Esophagus mucosa (tissue), 1 donor: ENCODE results near the gene PXDN. TPM values are rescaled to one million over a fixed set of nuclear protein-coding genes. Genes with fewer than 3 reads are reported as not detected.
"Not testable (repeated sequence)": the region's sequence is repeated elsewhere in the genome, so short reads cannot be mapped to it uniquely, and the experiment has no call there.

Experiments
- ATAC-seq: fragments of 200-7000 bp; cut with Tn5 transposase; one replicate; pipeline ENCODE4 v1.9.1; 2020
- total RNA-seq: library from RNA; stranded (reverse); gene quantifications from one replicate; pipeline ENCODE4 v1.2.4, GENCODE V29; 2023
- donor health status: DM: yes; HTN: yes; CAD: no.

The PXDN gene
- total RNA-seq, 1 donor from 2014 or later = 7.1 TPM

DNA sequence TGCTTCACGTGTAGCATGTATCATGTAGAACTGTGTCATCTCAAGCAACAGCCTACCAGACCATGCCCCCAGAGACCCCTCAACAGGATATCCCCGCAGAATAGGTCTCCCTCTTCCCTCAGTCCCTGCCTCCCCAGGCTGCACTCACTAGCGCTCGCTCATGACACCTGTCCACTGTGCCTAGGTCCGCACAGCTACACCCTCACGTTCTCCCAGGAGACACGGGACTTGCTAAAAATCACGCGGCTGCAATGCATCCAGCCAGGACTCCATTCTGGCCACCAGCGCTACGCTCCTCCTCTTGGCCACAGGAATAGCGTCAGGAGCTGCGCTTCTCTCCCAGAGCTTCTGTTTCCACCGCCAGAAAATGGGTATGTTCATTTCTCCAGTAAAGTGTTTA is 2.5 kb downstream of the PXDN start:
- ATAC-seq = no peak

- no peak for ATAC-seq
These were observed 3.4 kb downstream of the PXDN start for GRCh38 chr2:1740716-1741589.

GRCh38 chr2:1739961-1740715 is 4.2 kb downstream of the PXDN start:
- ATAC-seq = no peak

DNA sequence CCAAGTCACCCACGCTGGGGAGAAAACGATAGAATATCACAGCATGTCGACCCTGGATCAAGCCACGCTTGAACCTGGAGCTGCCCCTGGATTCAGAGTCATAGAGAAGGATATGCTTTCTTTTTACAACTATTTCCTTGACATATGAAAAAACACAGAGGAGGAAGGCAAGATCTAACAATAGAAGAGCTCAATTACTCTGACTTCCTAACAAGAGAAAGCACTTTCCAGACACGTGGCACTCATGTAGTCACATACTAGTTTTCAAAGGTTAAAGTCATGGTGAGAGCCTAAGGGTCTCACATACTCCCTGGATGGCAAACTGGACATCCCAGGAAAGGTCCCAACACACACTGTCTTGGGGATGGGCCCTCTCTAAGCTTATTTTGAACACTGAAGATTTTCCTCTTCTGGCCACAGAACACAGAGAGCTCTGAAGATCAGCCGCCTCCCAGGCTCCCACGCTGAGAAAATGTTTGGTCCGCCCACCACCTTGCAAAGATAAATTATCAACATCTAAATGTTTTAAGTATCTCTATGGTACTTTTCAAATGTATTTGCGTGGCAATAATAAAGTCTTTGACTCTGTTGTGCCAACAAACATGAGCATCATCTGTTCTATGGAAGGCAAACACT is 4.9 kb downstream of the PXDN start:
- ATAC-seq = no peak

- ATAC-seq = no peak
These were observed 5.5 kb downstream of the PXDN start for GRCh38 chr2:1738646-1739302.

- no peak for ATAC-seq
These were observed 6.2 kb downstream of the PXDN start for GRCh38 chr2:1738163-1738562.

GRCh38 chr2:1736997-1737480 is 7.3 kb downstream of the PXDN start:
- ATAC-seq = no peak

GRCh38 chr2:1736045-1736444 is 8.3 kb downstream of the PXDN start:
- no peak for ATAC-seq

GRCh38 chr2:1733298-1733697 is 11.0 kb downstream of the PXDN start:
- ATAC-seq = not testable (repeated sequence)

GRCh38 chr2:1731963-1732768 is 12.1 kb downstream of the PXDN start:
- no peak for ATAC-seq

GRCh38 chr2:1731447-1731962 is 12.8 kb downstream of the PXDN start:
- ATAC-seq = peak; percentile 11

- peak; percentile 39 for ATAC-seq
These were observed 14.0 kb downstream of the PXDN start for GRCh38 chr2:1730015-1730927.

GRCh38 chr2:1729242-1729641 is 15.1 kb downstream of the PXDN start:
- ATAC-seq = no peak

- peak; percentile 22 for ATAC-seq
These were observed 15.5 kb downstream of the PXDN start for GRCh38 chr2:1728821-1729220.

DNA sequence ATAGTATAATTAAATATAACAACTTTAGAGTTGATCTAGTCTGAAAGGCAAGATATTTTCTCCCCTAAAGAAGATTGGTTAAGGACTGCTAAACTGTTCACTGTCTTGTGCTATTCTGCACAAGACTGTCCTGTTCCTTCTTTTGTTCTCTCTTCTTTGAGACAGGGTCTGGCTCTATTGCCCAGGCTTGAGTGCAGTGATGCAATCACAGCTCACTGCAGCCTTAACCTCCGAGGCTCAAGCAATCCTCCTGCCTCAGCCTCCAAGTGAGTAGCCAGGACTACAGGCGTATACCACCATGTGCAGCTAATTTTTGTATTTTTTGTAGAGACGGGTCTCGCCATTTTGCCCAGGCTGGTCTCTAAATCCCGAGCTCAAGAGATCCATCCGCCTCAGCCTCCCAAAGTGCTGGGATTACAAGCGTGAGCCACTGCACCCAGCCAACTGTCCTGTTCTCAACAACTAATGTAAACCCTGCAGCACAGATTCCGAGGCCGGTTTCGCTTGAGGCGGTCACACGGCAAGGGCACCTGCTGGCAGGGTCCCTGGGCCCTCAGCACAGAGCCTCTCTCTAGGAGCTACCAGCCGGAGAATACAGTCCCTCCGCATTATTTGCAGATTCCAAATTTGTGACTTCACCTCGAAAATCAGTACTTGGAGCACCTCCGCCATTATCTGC is 16.4 kb downstream of the PXDN start:
- ATAC-seq = no peak

- ATAC-seq = no peak
These were observed 17.1 kb downstream of the PXDN start for GRCh38 chr2:1727101-1727771.

GRCh38 chr2:1726558-1726957 is 17.8 kb downstream of the PXDN start:
- no peak for ATAC-seq

GRCh38 chr2:1724351-1724750 is 20.0 kb downstream of the PXDN start:
- not testable (repeated sequence) for ATAC-seq

- ATAC-seq = no peak
These were observed 20.8 kb downstream of the PXDN start for GRCh38 chr2:1723397-1724042.
